DND-41 (cell line): ENCODE results near the gene PUM1.

Experiments used
- EZH2 ChIP-seq: IDR thresholded peaks from 3 replicates; pipeline ENCODE4 v1.6.1; 2012; ENCODE audit warnings: borderline replicate concordance, low read depth, mild to moderate bottlenecking, moderate library complexity, low read length, inconsistent platforms; ENCODE audit not compliant: severe bottlenecking
- TF ChIP-seq, protein P1 (sequence below): IDR thresholded peaks from 2 replicates; pipeline ENCODE4 v1.5.1; 2012; ENCODE audit warnings: borderline replicate concordance, low read length, moderate library complexity, mild to moderate bottlenecking; ENCODE audit not compliant: poor library complexity, severe bottlenecking; ENCODE audit errors: extremely low read depth

DNA sequence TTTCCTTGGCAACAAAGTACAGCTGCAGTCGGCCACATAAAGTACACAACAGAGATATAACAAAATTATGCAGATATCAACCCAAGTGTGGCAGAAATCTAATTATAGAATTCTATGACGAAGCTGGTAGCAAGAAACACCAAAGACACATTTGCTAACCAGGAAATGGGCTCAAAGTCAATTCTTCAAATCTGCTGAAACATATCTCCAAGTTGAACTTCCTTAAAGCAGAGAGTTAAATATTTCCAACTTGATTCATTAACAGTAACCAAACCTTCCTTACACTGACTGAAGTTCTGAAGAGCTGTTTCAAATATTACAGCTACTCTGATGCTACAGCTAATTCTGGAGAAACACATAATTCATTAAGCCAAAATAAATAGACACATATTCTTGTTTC lies 89.4 kb downstream of the PUM1 start:
- TF ChIP-seq, protein P1, sequence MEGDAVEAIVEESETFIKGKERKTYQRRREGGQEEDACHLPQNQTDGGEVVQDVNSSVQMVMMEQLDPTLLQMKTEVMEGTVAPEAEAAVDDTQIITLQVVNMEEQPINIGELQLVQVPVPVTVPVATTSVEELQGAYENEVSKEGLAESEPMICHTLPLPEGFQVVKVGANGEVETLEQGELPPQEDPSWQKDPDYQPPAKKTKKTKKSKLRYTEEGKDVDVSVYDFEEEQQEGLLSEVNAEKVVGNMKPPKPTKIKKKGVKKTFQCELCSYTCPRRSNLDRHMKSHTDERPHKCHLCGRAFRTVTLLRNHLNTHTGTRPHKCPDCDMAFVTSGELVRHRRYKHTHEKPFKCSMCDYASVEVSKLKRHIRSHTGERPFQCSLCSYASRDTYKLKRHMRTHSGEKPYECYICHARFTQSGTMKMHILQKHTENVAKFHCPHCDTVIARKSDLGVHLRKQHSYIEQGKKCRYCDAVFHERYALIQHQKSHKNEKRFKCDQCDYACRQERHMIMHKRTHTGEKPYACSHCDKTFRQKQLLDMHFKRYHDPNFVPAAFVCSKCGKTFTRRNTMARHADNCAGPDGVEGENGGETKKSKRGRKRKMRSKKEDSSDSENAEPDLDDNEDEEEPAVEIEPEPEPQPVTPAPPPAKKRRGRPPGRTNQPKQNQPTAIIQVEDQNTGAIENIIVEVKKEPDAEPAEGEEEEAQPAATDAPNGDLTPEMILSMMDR = no peak
- TF ChIP-seq EZH2 = no peak
